Mesothelial cell of epicardium (in vitro differentiated cells): ENCODE results near the gene GIPR. TPM values are rescaled to one million over a fixed set of nuclear protein-coding genes. Genes with fewer than 3 reads are reported as not detected.
A peak's percentile ranks its signal among the peaks of the same experiment; 100 is the strongest.
"Not testable (repeated sequence)": the region's sequence is repeated elsewhere in the genome, so short reads cannot be mapped to it uniquely, and the experiment has no call there.

Experiments
- DNase-seq, 2 experiments: peaks; one replicate each; pipeline ENCODE4 v3.0.0; 2021; ENCODE audit warnings: low spot score in 2 of 2; ENCODE audit not compliant: unreplicated experiment in 2 of 2
- H3K27ac Mint-ChIP-seq: 2 replicates; pipeline ENCODE4 v1.8.0; 2021; ENCODE audit warnings: mixed read lengths
- H3K27me3 Mint-ChIP-seq: 2 replicates; pipeline ENCODE4 v1.8.0; 2021; ENCODE audit warnings: low read depth, mixed read lengths
- H3K36me3 Mint-ChIP-seq: 2 replicates; pipeline ENCODE4 v1.8.0; 2021; ENCODE audit warnings: mixed read lengths
- H3K4me1 Mint-ChIP-seq: 2 replicates; pipeline ENCODE4 v1.8.0; 2021; ENCODE audit warnings: mixed read lengths
- H3K4me3 Mint-ChIP-seq: 2 replicates; pipeline ENCODE4 v1.8.0; 2021; ENCODE audit warnings: mild to moderate bottlenecking, moderate library complexity, mixed read lengths
- H3K9me3 Mint-ChIP-seq: 2 replicates; pipeline ENCODE4 v1.8.0; 2021; ENCODE audit warnings: mixed read lengths
- total RNA-seq: library from RNA; stranded (reverse); gene quantifications from 3 replicates; pipeline ENCODE4 v1.2.1, GENCODE V29; 2021
- TF ChIP-seq, protein P1 (sequence below): fragments of 200-600 bp; sonication (generic); IDR thresholded peaks from one replicate; pipeline ENCODE4 v1.5.0; 2021; ENCODE audit warnings: antibody characterized with exemption; ENCODE audit not compliant: unreplicated experiment

Gene GIPR
- total RNA-seq, 1 donor from 2014 or later: 5.1 TPM

DNA sequence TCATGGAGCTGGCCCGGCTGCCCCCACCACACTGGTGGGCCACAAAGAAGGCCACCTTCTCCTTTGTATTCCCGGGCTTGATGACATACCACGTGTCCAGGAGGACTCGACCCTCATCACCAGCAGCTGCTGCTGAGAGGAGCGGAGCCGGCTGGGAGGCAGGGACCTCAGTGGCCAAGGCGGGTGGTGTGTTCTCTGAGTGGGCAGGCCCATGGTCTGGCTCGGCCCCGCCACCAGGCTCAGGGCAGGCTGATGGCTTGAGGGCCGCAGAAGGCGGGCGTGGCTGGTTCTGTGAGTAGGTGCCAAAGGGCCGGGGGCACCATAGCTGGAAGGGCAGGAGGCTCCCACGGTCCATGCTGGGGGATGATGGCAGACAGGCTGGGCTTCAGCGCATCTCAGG, 45.1 kb downstream of the GIPR start:
- Mint-ChIP-seq H3K4me1 (peaks cover 19% of the 10 kb centered on the region), H3K36me3 (peaks cover 14% of the 10 kb centered on the region), H3K4me3 (no peak overlapping the region), H3K27ac (no peak overlapping the region), H3K9me3 (no peaks in the 10 kb centered on the region), H3K27me3 (no peaks in the 10 kb centered on the region)
- TF ChIP-seq, protein P1, sequence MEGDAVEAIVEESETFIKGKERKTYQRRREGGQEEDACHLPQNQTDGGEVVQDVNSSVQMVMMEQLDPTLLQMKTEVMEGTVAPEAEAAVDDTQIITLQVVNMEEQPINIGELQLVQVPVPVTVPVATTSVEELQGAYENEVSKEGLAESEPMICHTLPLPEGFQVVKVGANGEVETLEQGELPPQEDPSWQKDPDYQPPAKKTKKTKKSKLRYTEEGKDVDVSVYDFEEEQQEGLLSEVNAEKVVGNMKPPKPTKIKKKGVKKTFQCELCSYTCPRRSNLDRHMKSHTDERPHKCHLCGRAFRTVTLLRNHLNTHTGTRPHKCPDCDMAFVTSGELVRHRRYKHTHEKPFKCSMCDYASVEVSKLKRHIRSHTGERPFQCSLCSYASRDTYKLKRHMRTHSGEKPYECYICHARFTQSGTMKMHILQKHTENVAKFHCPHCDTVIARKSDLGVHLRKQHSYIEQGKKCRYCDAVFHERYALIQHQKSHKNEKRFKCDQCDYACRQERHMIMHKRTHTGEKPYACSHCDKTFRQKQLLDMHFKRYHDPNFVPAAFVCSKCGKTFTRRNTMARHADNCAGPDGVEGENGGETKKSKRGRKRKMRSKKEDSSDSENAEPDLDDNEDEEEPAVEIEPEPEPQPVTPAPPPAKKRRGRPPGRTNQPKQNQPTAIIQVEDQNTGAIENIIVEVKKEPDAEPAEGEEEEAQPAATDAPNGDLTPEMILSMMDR: no peak
- DNase-seq: no peak

DNA sequence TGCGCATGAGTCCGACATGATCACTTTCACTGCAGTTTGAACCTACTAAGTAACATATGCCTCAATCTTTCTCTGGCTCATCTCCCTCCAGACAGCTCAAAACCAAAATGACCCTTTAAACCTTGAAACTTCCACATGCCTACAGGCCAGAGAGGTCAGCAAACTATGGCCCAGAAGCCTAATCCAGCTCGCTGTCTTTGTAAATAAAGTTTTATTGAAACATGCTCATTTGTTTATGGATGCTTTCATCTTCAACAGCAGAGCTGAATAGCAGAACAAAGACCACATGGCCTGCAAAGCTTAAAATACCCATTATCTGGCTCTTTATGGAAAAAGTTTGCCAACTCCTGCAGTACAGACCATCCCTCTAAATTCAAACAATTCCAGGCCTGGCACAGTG, 47.1 kb downstream of the GIPR start:
- H3K36me3 Mint-ChIP-seq: peaks cover 18% of the 10 kb centered on the region

DNA sequence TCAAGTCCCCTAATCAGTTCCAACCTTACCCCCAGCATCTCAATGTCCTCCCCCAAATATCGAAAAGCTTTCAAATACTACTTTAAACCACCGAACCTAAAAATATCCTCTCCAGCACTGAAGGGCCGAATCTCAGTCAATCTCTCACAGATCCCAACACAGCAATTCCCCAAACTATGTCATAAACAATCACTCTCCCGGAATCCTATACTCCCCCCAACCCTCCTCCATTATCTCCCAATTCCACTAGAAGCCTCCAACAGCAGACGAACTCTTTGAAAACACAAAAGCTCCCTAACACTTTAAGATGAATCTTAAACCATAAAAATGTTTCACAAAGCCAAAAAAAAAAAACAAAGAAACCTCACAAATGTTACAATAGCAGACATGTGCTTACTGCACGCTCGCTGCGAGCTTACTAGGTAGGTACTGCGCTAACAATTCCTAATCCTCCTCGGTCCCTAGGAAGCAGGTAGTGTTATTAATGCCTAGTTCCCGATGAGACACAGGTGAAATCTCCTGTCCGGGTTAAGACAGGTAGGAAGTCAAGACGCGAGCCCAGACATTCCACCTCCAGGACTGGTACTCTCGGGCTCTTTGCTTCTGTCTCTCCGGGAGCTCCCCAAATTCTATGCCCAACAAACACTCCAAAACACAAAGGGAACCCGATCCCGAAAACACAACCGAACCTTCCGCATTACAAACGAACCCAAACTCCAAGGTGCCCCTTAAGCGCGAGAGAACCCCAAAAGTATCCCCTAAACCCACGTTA, 48.5 kb downstream of the GIPR start:
- H3K27ac Mint-ChIP-seq: peak overlapping the region; percentile 99
- H3K36me3 Mint-ChIP-seq: peaks cover 15% of the 10 kb centered on the region
- DNase-seq: peak in 1 of 2 experiments; percentile 45
- peaks cover 24% of the 10 kb centered on the region for H3K4me1 Mint-ChIP-seq
- TF ChIP-seq, protein P1: no peak
- peak overlapping the region; percentile 93 for H3K4me3 Mint-ChIP-seq
- H3K27me3 Mint-ChIP-seq: no peaks in the 10 kb centered on the region
- no peaks in the 10 kb centered on the region for H3K9me3 Mint-ChIP-seq

More for the DNA sequence above, 47.1 kb downstream of the GIPR start:
- DNase-seq: no peak
- Mint-ChIP-seq H3K4me3 (no peak overlapping the region), H3K27me3 (no peaks in the 10 kb centered on the region), H3K27ac (peak overlapping the region; percentile 5), H3K4me1 (peaks cover 24% of the 10 kb centered on the region), H3K9me3 (no peaks in the 10 kb centered on the region)
- TF ChIP-seq, protein P1: no peak

DNA sequence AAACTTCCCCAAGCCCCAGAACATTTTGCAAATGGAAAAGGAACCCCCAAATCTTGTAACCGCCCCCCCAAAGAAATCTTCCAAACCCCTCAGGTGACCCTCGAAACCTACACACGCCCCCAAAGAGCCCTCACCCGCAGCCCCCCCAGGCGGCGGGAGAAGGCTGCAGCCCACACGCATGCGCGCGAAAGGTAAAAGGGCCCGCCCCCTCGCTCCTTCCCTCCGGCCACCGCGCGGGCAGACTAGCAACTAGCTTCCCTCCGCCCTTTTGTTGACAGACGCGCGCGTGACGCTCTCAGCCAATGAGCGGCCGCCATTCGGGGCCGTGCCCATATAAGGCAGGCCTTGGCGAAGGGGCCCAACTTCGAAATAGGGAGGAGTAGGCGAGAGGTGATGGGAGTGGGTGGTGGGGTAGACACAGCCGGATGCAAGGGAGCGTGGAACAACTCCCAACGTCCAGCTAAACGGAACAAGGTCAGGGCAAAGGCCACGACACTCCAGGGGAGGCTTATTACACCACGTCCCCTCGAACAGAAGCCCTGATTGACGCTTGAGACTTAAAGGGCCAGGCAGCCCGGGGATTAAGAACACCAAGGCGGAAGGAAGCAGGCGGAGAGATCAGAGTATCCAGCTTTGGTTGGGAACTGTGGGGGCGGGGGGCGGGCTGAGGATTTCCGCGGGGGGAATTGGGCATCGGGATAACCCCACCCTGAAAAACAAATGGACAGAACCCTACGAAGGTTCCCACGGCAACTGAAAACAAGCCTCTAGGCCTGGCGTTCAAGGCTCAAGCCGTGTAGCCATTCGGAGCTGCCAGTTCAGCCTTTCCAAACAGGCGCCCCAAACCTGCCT, 49.3 kb downstream of the GIPR start:
- Mint-ChIP-seq H3K9me3 (no peaks in the 10 kb centered on the region), H3K36me3 (peaks cover 14% of the 10 kb centered on the region), H3K27me3 (no peaks in the 10 kb centered on the region), H3K27ac (peak overlapping the region; percentile 99), H3K4me3 (peak overlapping the region; percentile 93), H3K4me1 (peaks cover 24% of the 10 kb centered on the region)
- TF ChIP-seq, protein P1: no peak
- DNase-seq: peak; percentile 95 to 96

DNA sequence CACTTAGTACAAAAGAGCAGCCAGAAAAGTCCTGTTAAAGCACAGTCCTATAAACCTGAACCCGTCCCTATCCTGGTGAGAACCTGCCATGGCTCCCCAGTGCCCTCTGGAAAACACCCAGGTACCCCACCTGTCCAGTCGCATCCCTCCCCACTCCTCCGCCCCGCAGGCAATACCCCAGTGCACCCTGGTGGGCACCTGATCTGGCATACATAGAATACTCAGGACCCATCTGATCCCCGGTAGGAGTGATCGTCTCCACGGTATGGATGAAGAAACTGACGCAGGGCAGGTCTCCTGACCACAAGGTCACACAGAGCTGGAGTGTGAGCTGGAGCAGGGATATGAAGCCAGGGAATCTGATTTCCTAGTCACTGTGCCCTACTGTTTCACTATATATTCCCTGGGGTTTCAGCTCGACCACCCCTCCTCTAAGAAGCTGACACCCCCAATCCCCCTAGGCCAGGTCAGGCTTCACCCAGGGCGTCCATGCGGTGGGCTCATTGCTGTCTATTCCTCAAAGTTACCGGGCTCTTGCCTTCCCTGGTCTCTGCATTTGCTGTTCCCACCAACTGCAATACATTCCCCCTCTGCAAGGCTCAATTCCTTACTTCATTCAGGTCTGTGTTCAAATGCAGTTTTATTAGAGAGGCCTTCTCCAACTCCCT, 50.1 kb downstream of the GIPR start:
- H3K9me3 Mint-ChIP-seq: no peaks in the 10 kb centered on the region
- peak overlapping the region; percentile 99 for H3K27ac Mint-ChIP-seq
- TF ChIP-seq, protein P1: no peak
- peak overlapping the region; percentile 93 for H3K4me3 Mint-ChIP-seq
- H3K4me1 Mint-ChIP-seq: peaks cover 24% of the 10 kb centered on the region
- DNase-seq: no peak
- H3K27me3 Mint-ChIP-seq: no peaks in the 10 kb centered on the region
- H3K36me3 Mint-ChIP-seq: peaks cover 14% of the 10 kb centered on the region

DNA sequence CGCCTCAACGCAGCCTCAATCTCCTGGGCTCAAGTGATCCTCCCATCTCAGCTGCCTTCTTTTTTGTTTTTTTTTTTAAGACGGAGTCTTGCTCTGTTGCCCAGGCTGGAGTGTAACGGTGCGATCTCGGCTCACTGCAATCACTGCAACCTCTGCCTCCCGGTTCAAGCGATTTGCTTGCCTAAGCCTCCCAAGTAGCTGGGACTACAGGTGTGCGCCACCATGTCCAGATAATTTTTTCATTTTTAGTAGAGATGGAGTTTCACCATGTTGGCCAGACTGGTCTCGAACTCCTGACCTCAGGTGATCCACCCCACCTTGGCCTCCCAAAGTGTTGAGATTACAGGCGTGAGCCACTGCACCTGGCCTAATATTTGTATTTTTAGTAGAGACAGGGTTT, 52.0 kb downstream of the GIPR start:
- DNase-seq, H3K27me3 Mint-ChIP-seq, H3K9me3 Mint-ChIP-seq, H3K27ac Mint-ChIP-seq, H3K4me3 Mint-ChIP-seq: not testable (repeated sequence)
- peaks cover 14% of the 10 kb centered on the region for H3K36me3 Mint-ChIP-seq
- peaks cover 24% of the 10 kb centered on the region for H3K4me1 Mint-ChIP-seq

DNA sequence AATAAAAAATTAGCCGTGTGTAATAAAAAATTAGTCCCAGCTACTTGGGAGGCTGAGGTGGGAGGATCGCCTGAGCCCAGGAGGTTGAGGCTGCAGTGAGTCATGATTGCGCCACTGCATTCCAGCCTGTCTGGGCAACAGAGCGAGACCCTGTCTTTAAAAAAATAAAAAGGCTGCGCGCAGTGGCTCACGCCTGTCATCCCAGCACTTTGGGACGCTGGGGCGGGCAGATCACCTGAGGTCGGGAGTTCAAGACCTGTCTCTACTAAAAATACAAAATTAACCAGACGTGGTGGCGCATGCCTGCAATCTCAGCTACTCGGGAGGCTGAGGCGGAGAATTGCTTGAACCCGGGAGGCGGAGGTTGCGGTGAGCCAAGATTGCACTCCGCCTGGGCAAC, 60.7 kb downstream of the GIPR start:
- not testable (repeated sequence) for DNase-seq, H3K9me3 Mint-ChIP-seq, H3K27ac Mint-ChIP-seq, H3K27me3 Mint-ChIP-seq, H3K4me3 Mint-ChIP-seq, H3K36me3 Mint-ChIP-seq
- peaks cover 14% of the 10 kb centered on the region for H3K4me1 Mint-ChIP-seq
